Measurements from ENCODE around the gene NLRP6.
"Not testable (repeated sequence)": the region's sequence is repeated elsewhere in the genome, so short reads cannot be mapped to it uniquely, and the experiment has no call there.

Gene NLRP6

GRCh38 chr11:309979-310572, 31.9 kb downstream of the NLRP6 start:
- 44 to 48% methylated on average over 3 of the region's 18 CpGs for WGBS, 2 experiments
- Histone ChIP-seq H3K27me3 (ENCODE audit: control insufficient read depth, insufficient read depth, low read length, poor library complexity, severe bottlenecking) (peaks cover 28% of the 10 kb centered on the region), H3K4me1 (ENCODE audit: control insufficient read depth, insufficient read depth, low read length) (peaks cover 43% of the 10 kb centered on the region)
- H3K27ac ChIP-seq (ENCODE audit: insufficient read depth, low read depth, low read length, poor library complexity, severe bottlenecking); H3K9me3 ChIP-seq (ENCODE audit: control insufficient read depth, low read length); H3K36me3 ChIP-seq (ENCODE audit: control insufficient read depth, insufficient read depth, low read length); H3K4me3 ChIP-seq (ENCODE audit: insufficient read depth, low read depth, low read length): not testable (repeated sequence)

GRCh38 chr11:311013-311748, 33.0 kb downstream of the NLRP6 start:
- not testable (repeated sequence) for H3K9me3 ChIP-seq (ENCODE audit: control insufficient read depth, low read length); H3K4me3 ChIP-seq (ENCODE audit: insufficient read depth, low read depth, low read length); H3K27ac ChIP-seq (ENCODE audit: insufficient read depth, low read depth, low read length, poor library complexity, severe bottlenecking); H3K36me3 ChIP-seq (ENCODE audit: control insufficient read depth, insufficient read depth, low read length)
- WGBS, 2 experiments: 2 to 13% methylated on average over 4 of the region's 71 CpGs
- Histone ChIP-seq H3K27me3 (ENCODE audit: control insufficient read depth, insufficient read depth, low read length, poor library complexity, severe bottlenecking) (peaks cover 39% of the 10 kb centered on the region), H3K4me1 (ENCODE audit: control insufficient read depth, insufficient read depth, low read length) (peaks cover 46% of the 10 kb centered on the region)

- H3K36me3 ChIP-seq (ENCODE audit: control insufficient read depth, insufficient read depth, low read length): no peaks in the 10 kb centered on the region
- peaks cover 49% of the 10 kb centered on the region for H3K27me3 ChIP-seq (ENCODE audit: control insufficient read depth, insufficient read depth, low read length, poor library complexity, severe bottlenecking)
- H3K4me3 ChIP-seq (ENCODE audit: insufficient read depth, low read depth, low read length): no peak overlapping the region
- H3K4me1 ChIP-seq (ENCODE audit: control insufficient read depth, insufficient read depth, low read length): peaks cover 49% of the 10 kb centered on the region
- no peak overlapping the region for H3K27ac ChIP-seq (ENCODE audit: insufficient read depth, low read depth, low read length, poor library complexity, severe bottlenecking)
- H3K9me3 ChIP-seq (ENCODE audit: control insufficient read depth, low read length): no peaks in the 10 kb centered on the region
- WGBS, 2 experiments: 57 to 61% methylated on average over 14 of the region's 14 CpGs
These were observed 34.0 kb downstream of the NLRP6 start for GRCh38 chr11:312092-312816.

GRCh38 chr11:313304-313786, 35.1 kb downstream of the NLRP6 start:
- Histone ChIP-seq H3K36me3 (ENCODE audit: control insufficient read depth, insufficient read depth, low read length) (no peaks in the 10 kb centered on the region), H3K4me3 (ENCODE audit: insufficient read depth, low read depth, low read length) (no peak overlapping the region), H3K27me3 (ENCODE audit: control insufficient read depth, insufficient read depth, low read length, poor library complexity, severe bottlenecking) (peaks cover 57% of the 10 kb centered on the region), H3K9me3 (ENCODE audit: control insufficient read depth, low read length) (no peaks in the 10 kb centered on the region), H3K27ac (ENCODE audit: insufficient read depth, low read depth, low read length, poor library complexity, severe bottlenecking) (no peak overlapping the region), H3K4me1 (ENCODE audit: control insufficient read depth, insufficient read depth, low read length) (peaks cover 45% of the 10 kb centered on the region)
- 33 to 36% methylated on average over 8 of the region's 8 CpGs for WGBS, 2 experiments

GRCh38 chr11:313787-314553, 35.8 kb downstream of the NLRP6 start, which contains the start of gene IFITM1:
IFITM1 (plus strand) TSS chr11:314040; CDS start chr11:314171, 131 bp downstream.
- no peaks in the 10 kb centered on the region for H3K9me3 ChIP-seq (ENCODE audit: control insufficient read depth, low read length)
- no peaks in the 10 kb centered on the region for H3K36me3 ChIP-seq (ENCODE audit: control insufficient read depth, insufficient read depth, low read length)
- H3K27me3 ChIP-seq (ENCODE audit: control insufficient read depth, insufficient read depth, low read length, poor library complexity, severe bottlenecking): peaks cover 57% of the 10 kb centered on the region
- H3K27ac ChIP-seq (ENCODE audit: insufficient read depth, low read depth, low read length, poor library complexity, severe bottlenecking): no peak within 1 kb of the TSS
- peaks cover 40% of the 10 kb centered on the region for H3K4me1 ChIP-seq (ENCODE audit: control insufficient read depth, insufficient read depth, low read length)
- peak within 1 kb of the TSS; percentile 28 for H3K4me3 ChIP-seq (ENCODE audit: insufficient read depth, low read depth, low read length)
- WGBS, 2 experiments: 9 to 13% methylated on average over 18 of the region's 18 CpGs

GRCh38 chr11:314554-314875, 36.3 kb downstream of the NLRP6 start:
- 9 to 13% methylated on average over 2 to 6 of the region's 6 CpGs for WGBS, 2 experiments
- Histone ChIP-seq H3K27me3 (ENCODE audit: control insufficient read depth, insufficient read depth, low read length, poor library complexity, severe bottlenecking) (peaks cover 57% of the 10 kb centered on the region), H3K4me1 (ENCODE audit: control insufficient read depth, insufficient read depth, low read length) (peaks cover 37% of the 10 kb centered on the region)
- not testable (repeated sequence) for H3K4me3 ChIP-seq (ENCODE audit: insufficient read depth, low read depth, low read length); H3K27ac ChIP-seq (ENCODE audit: insufficient read depth, low read depth, low read length, poor library complexity, severe bottlenecking); H3K9me3 ChIP-seq (ENCODE audit: control insufficient read depth, low read length); H3K36me3 ChIP-seq (ENCODE audit: control insufficient read depth, insufficient read depth, low read length)

- peaks cover 57% of the 10 kb centered on the region for H3K27me3 ChIP-seq (ENCODE audit: control insufficient read depth, insufficient read depth, low read length, poor library complexity, severe bottlenecking)
These were observed 36.9 kb downstream of the NLRP6 start for GRCh38 chr11:315051-315481.

GRCh38 chr11:315516-315994, 37.3 kb downstream of the NLRP6 start:
- no peaks in the 10 kb centered on the region for H3K9me3 ChIP-seq (ENCODE audit: control insufficient read depth, low read length)
- H3K27me3 ChIP-seq (ENCODE audit: control insufficient read depth, insufficient read depth, low read length, poor library complexity, severe bottlenecking): peaks cover 57% of the 10 kb centered on the region
- WGBS, 2 experiments: 9 to 11% methylated on average over 32 of the region's 32 CpGs
- H3K36me3 ChIP-seq (ENCODE audit: control insufficient read depth, insufficient read depth, low read length): no peaks in the 10 kb centered on the region
- no peak overlapping the region for H3K27ac ChIP-seq (ENCODE audit: insufficient read depth, low read depth, low read length, poor library complexity, severe bottlenecking)
- H3K4me1 ChIP-seq (ENCODE audit: control insufficient read depth, insufficient read depth, low read length): peaks cover 39% of the 10 kb centered on the region
- H3K4me3 ChIP-seq (ENCODE audit: insufficient read depth, low read depth, low read length): peak overlapping the region; percentile 26

More at GRCh38 chr11:315051-315481, 36.9 kb downstream of the NLRP6 start:
- Histone ChIP-seq H3K4me3 (ENCODE audit: insufficient read depth, low read depth, low read length) (peak overlapping the region; percentile 26), H3K27ac (ENCODE audit: insufficient read depth, low read depth, low read length, poor library complexity, severe bottlenecking) (no peak overlapping the region), H3K4me1 (ENCODE audit: control insufficient read depth, insufficient read depth, low read length) (peaks cover 37% of the 10 kb centered on the region), H3K36me3 (ENCODE audit: control insufficient read depth, insufficient read depth, low read length) (no peaks in the 10 kb centered on the region), H3K9me3 (ENCODE audit: control insufficient read depth, low read length) (no peaks in the 10 kb centered on the region)
- 47 to 49% methylated on average over 9 of the region's 9 CpGs for WGBS, 2 experiments

- peaks cover 57% of the 10 kb centered on the region for H3K27me3 ChIP-seq (ENCODE audit: control insufficient read depth, insufficient read depth, low read length, poor library complexity, severe bottlenecking)
- WGBS, 2 experiments: 3% methylated on average over 64 of the region's 64 CpGs
- H3K4me1 ChIP-seq (ENCODE audit: control insufficient read depth, insufficient read depth, low read length): peaks cover 39% of the 10 kb centered on the region
- no peaks in the 10 kb centered on the region for H3K36me3 ChIP-seq (ENCODE audit: control insufficient read depth, insufficient read depth, low read length)
- H3K9me3 ChIP-seq (ENCODE audit: control insufficient read depth, low read length): no peaks in the 10 kb centered on the region
- peak overlapping the region; percentile 26 for H3K4me3 ChIP-seq (ENCODE audit: insufficient read depth, low read depth, low read length)
- no peak overlapping the region for H3K27ac ChIP-seq (ENCODE audit: insufficient read depth, low read depth, low read length, poor library complexity, severe bottlenecking)
These were observed 38.0 kb downstream of the NLRP6 start for GRCh38 chr11:316031-316701.

Data from ectodermal cell (in vitro differentiated cells).